K562 (cell line): ENCODE data around the gene KCNT1. TPM values are rescaled to one million over a fixed set of nuclear protein-coding genes. Genes with fewer than 3 reads are reported as not detected.

Experiments
- CBFA2T2 ChIP-seq: fragments of 450-650 bp; conservative IDR thresholded peaks from 2 replicates; pipeline ENCODE4 v1.6.1; 2017; ENCODE audit warnings: mild to moderate bottlenecking
- CBFB ChIP-seq: sonication (generic); formaldehyde crosslinking; IDR thresholded peaks from 2 replicates; pipeline ENCODE4 v1.4.0; 2020; ENCODE audit warnings: mild to moderate bottlenecking, missing genetic modification reagents
- COPS2 ChIP-seq: fragments of 450-650 bp; conservative IDR thresholded peaks from 2 replicates; pipeline ENCODE4 v1.6.1; 2016; ENCODE audit warnings: mild to moderate bottlenecking, moderate library complexity
- GTF2F1 ChIP-seq: IDR thresholded peaks from 2 replicates; pipeline ENCODE4 v1.6.1; 2011; ENCODE audit warnings: low read depth, low read length, improper control_type of control experiment
- KDM2B ChIP-seq: fragments of 250-450 bp; sonication (Bioruptor Pico); IDR thresholded peaks from 2 replicates; pipeline ENCODE4 v1.8.0; 2021; ENCODE audit warnings: mild to moderate bottlenecking, moderate library complexity
- NCOA2 ChIP-seq, 2 experiments: fragments of 450-650 bp; IDR thresholded peaks; 2 replicates each; pipeline ENCODE4 v1.6.1; 2018; ENCODE audit warnings: mild to moderate bottlenecking in 2 of 2, moderate library complexity in 1 of 2; ENCODE audit not compliant: partially characterized antibody in 2 of 2
- TFE3 ChIP-seq: fragments of 450-650 bp; formaldehyde crosslinking; IDR thresholded peaks from 2 replicates; pipeline ENCODE4 v1.4.0; 2020; ENCODE audit warnings: mild to moderate bottlenecking, mixed read lengths
- ZNF764 ChIP-seq: fragments of 250-450 bp; sonication (Bioruptor Pico); IDR thresholded peaks from 2 replicates; pipeline ENCODE4 v1.4.0; 2020; ENCODE audit warnings: low read depth, mild to moderate bottlenecking, moderate library complexity
- ZZZ3 ChIP-seq: fragments of 450-650 bp; IDR thresholded peaks from 2 replicates; pipeline ENCODE4 v1.6.1; 2016; ENCODE audit warnings: antibody characterized with exemption, mild to moderate bottlenecking, moderate library complexity
- polyA plus RNA-seq, 8 experiments: library from polyadenylated mRNA; depleted of rRNA in 4 of 8; stranded (reverse) in 5 of 8; unstranded in 3 of 8; fragments of >200 nt; fragmentation: Nextera tagmentation in 2 of 8; fragmentation: Illumina TruSeq in 1 of 8; extraction: Ambion mirVana in 2 of 8; extraction: Trizol in 1 of 8; gene quantifications; 2 replicates each; pipeline versions ENCODE4 v1.2.1 to v1.2.3, GENCODE V29; 2011 to 2014; ENCODE audit warnings: inconsistent platforms in 1 of 8, missing spikeins in 1 of 8
- total RNA-seq, 7 experiments: library from RNA; depleted of rRNA in 6 of 7; stranded (reverse); fragments of >200 nt in 6 of 7; fragmentation: Illumina TruSeq in 2 of 7; extraction: Trizol in 2 of 7; gene quantifications; 2 replicates each; pipeline versions ENCODE4 v1.2.1 to v1.2.3, GENCODE V29; 2011 to 2021; ENCODE audit warnings: low replicate concordance in 1 of 7
- TF ChIP-seq, protein P1 (sequence below), 2 experiments: fragments of 450-650 bp; formaldehyde crosslinking in 1 of 2; IDR thresholded peaks; 2 replicates each; pipeline versions ENCODE4 v1.4.0 to v1.6.1; 2014 to 2020; ENCODE audit warnings: mild to moderate bottlenecking in 2 of 2, borderline replicate concordance in 1 of 2, low read depth in 1 of 2

KCNT1 gene
- total and polyA plus RNA-seq, 9 of the 15 experiments (the other 6 are each of a cell fraction or from before 2014, with no cell fraction given), result 0.05 TPM; not detected in 8

DNA sequence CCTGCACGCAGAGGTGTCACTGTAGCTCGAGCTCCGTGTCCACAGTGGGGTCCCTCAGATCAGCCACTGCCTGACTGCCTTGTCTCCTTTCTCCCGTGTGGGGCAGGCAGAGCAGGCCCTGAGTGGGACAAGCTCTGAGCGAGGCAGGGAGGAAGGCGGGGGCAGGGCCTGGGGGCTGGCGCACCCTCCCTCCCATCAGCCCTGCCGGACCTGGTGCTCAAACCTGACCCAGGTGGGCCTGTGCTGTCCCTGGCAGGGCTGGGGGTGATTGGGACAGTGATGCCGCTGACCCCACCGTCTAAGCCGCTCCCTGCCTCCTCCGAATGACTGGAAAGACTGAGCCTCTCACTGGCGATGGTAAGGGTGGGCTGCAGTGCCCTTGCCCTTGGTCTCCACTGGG, 60.9 kb downstream of the KCNT1 start (continued):
- TF ChIP-seq TFE3 (CRISPR knock-in tag) (no peak), CBFA2T2 (no peak), GTF2F1 (no peak), COPS2 (no peak), NCOA2 (IDR thresholded peaks at IDR 0.05; ENCODE audit: partially characterized antibody in 2 of 2) (no peak), ZZZ3 (no peak), CBFB (CRISPR knock-in tag) (no peak), KDM2B (CRISPR knock-in tag) (no peak), ZNF764 (CRISPR knock-in tag) (no peak)
- TF ChIP-seq, protein P1, sequence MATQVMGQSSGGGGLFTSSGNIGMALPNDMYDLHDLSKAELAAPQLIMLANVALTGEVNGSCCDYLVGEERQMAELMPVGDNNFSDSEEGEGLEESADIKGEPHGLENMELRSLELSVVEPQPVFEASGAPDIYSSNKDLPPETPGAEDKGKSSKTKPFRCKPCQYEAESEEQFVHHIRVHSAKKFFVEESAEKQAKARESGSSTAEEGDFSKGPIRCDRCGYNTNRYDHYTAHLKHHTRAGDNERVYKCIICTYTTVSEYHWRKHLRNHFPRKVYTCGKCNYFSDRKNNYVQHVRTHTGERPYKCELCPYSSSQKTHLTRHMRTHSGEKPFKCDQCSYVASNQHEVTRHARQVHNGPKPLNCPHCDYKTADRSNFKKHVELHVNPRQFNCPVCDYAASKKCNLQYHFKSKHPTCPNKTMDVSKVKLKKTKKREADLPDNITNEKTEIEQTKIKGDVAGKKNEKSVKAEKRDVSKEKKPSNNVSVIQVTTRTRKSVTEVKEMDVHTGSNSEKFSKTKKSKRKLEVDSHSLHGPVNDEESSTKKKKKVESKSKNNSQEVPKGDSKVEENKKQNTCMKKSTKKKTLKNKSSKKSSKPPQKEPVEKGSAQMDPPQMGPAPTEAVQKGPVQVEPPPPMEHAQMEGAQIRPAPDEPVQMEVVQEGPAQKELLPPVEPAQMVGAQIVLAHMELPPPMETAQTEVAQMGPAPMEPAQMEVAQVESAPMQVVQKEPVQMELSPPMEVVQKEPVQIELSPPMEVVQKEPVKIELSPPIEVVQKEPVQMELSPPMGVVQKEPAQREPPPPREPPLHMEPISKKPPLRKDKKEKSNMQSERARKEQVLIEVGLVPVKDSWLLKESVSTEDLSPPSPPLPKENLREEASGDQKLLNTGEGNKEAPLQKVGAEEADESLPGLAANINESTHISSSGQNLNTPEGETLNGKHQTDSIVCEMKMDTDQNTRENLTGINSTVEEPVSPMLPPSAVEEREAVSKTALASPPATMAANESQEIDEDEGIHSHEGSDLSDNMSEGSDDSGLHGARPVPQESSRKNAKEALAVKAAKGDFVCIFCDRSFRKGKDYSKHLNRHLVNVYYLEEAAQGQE (IDR thresholded peaks at IDR 0.05; ENCODE audit: borderline replicate concordance), result no peak
- TF ChIP-seq, protein P1 (CRISPR knock-in tag; IDR thresholded peaks at IDR 0.05; ENCODE audit: low read depth), result no peak
